ENCODE measurements around the gene SRSF1. TPM values are rescaled to one million over a fixed set of nuclear protein-coding genes. Genes with fewer than 3 reads are reported as not detected.
A peak's percentile ranks its signal among the peaks of the same experiment; 100 is the strongest.

Gene SRSF1
- total RNA-seq, 2 donors from 2014 or later: 136 to 151 TPM

- intact Hi-C loops (cut with DNase I): loop anchor here (5.0 kb wide), 1 partner anchor 96 kb away; no protein-coding TSS in a partner anchor
- 2% methylated on average over 46 of the region's 54 CpGs for WGBS
- H3K4me1 ChIP-seq (replicated peaks): peaks cover 4% of the 10 kb centered on the region
Observed at GRCh38 chr17:57988301-57989250, 18.5 kb downstream of the SRSF1 start.

GRCh38 chr17:57987581-57988300, 19.3 kb downstream of the SRSF1 start, which contains the start of gene VEZF1:
VEZF1 (minus strand) TSS chr17:57988254; CDS start chr17:57988111, 143 bp downstream.
- Histone ChIP-seq H3K9me3 (no peaks in the 10 kb centered on the region), H3K4me3 (peak within 1 kb of the TSS; percentile 80), H3K36me3 (no peaks in the 10 kb centered on the region), H3K27ac (peak within 1 kb of the TSS; percentile 93 to 96), H3K27me3 (replicated peaks; ENCODE audit: insufficient read depth) (no peaks in the 10 kb centered on the region), H3K4me1 (replicated peaks) (peaks cover 4% of the 10 kb centered on the region)
- TF ChIP-seq POLR2AphosphoS5 (IDR thresholded peaks at IDR 0.05) (peak; percentile 20), CTCF (IDR thresholded peaks at IDR 0.05) (no peak), POLR2A (IDR thresholded peaks at IDR 0.05) (peak; percentile 42)
- intact Hi-C loops (cut with DNase I): loop anchor here (2.0 to 5.0 kb wide), 2 partner anchors 41 to 95 kb away; no protein-coding TSS in a partner anchor
- WGBS: under 1% methylated on average over 53 of the region's 74 CpGs
- peak; percentile 65 for DNase-seq (ENCODE audit: low spot score)

More at GRCh38 chr17:57988301-57989250, 18.5 kb downstream of the SRSF1 start:
- Histone ChIP-seq H3K27ac (peak overlapping the region; percentile 93 to 96), H3K9me3 (no peaks in the 10 kb centered on the region), H3K4me3 (peak overlapping the region; percentile 80), H3K36me3 (no peaks in the 10 kb centered on the region), H3K27me3 (replicated peaks; ENCODE audit: insufficient read depth) (no peaks in the 10 kb centered on the region)
- peak; percentile 64 for DNase-seq (ENCODE audit: low spot score)
- TF ChIP-seq POLR2A (IDR thresholded peaks at IDR 0.05) (no peak), POLR2AphosphoS5 (IDR thresholded peaks at IDR 0.05) (no peak), CTCF (IDR thresholded peaks at IDR 0.05) (no peak)

- under 1% methylated on average over 38 of the region's 38 CpGs for WGBS
- H3K36me3 ChIP-seq: no peaks in the 10 kb centered on the region
- TF ChIP-seq POLR2AphosphoS5 (IDR thresholded peaks at IDR 0.05): no peak
- no peak for TF ChIP-seq CTCF (IDR thresholded peaks at IDR 0.05)
- no peak for TF ChIP-seq POLR2A (IDR thresholded peaks at IDR 0.05)
- H3K4me3 ChIP-seq: peak overlapping the region; percentile 80
- H3K27me3 ChIP-seq (replicated peaks; ENCODE audit: insufficient read depth): no peaks in the 10 kb centered on the region
- no peaks in the 10 kb centered on the region for H3K9me3 ChIP-seq
- DNase-seq (ENCODE audit: low spot score): peak; percentile 37
- peak overlapping the region; percentile 93 to 96 for H3K27ac ChIP-seq
- intact Hi-C loops (cut with DNase I): loop anchor here (2.0 to 5.0 kb wide), 2 partner anchors 40 to 95 kb away; no protein-coding TSS in a partner anchor
- peaks cover 7% of the 10 kb centered on the region for H3K4me1 ChIP-seq (replicated peaks)
Observed at GRCh38 chr17:57986841-57987580, 20.0 kb downstream of the SRSF1 start.

GRCh38 chr17:57985675-57985974, 21.4 kb downstream of the SRSF1 start:
- Histone ChIP-seq H3K9me3 (no peaks in the 10 kb centered on the region), H3K27me3 (replicated peaks; ENCODE audit: insufficient read depth) (no peaks in the 10 kb centered on the region), H3K36me3 (no peaks in the 10 kb centered on the region), H3K4me3 (no peak overlapping the region), H3K27ac (peak overlapping the region; percentile 93 to 96), H3K4me1 (replicated peaks) (peaks cover 10% of the 10 kb centered on the region)
- intact Hi-C loops (cut with DNase I): loop anchor here (5.0 kb wide), 1 partner anchor 93 kb away; no protein-coding TSS in a partner anchor
- WGBS: 3% methylated on average over 1 of the region's 1 CpG
- DNase-seq (ENCODE audit: low spot score): no peak
- TF ChIP-seq CTCF (IDR thresholded peaks at IDR 0.05) (no peak), POLR2A (IDR thresholded peaks at IDR 0.05) (peak; percentile 5), POLR2AphosphoS5 (IDR thresholded peaks at IDR 0.05) (peak; percentile 50)

All from prostate gland (tissue), 2 donors.